Activated CD8-positive, alpha-beta memory T cell treated with anti-CD3 and anti-CD28 coated beads, Interleukin-2, amount 50 U/mL, for 4 hours (primary cell): Measurements from ENCODE around the gene PON3.
"Not testable (repeated sequence)": the region's sequence is repeated elsewhere in the genome, so short reads cannot be mapped to it uniquely, and the experiment has no call there.

ENCODE experiments used
- DNase-seq: peaks from one replicate; pipeline ENCODE4 v3.0.0-alpha.2; 2020

The PON3 gene

DNA sequence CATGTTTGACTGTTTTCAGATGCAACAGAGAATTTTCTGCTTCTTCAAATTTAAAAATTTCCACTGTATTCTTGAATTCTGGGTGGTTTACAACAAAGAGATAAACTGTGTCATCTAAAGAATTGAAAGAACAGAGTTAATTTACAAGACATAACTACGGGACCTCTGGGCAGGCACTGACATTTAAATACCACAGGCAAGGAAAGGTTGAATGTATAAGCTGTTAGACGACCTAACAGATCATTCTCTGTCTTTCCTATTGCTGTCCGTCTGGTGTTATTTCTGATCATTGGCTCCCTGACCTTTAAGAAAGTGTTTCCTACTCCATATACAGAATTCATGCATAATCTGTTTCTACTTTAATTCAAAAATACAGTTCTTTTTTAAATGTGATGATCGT, 15.5 kb upstream of the PON3 start:
- no peak for DNase-seq

DNA sequence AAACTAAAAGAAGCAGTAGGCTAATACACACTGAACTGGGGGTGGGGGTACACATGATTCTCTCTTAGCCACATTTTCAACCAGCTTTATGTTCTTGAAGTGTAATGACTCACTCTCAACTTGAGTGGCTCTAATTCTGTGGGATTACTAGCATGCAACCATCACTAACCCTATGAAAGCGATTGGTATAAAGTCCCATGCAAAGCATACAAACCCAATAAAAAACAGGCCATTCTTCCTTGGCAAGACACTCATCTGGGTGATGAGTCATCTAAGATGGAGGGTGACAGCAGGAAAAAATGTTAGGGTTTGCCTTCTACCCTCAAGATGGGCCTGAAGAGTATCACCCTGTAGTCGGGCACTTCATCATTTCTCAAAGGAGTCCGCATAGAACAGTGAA, 14.9 kb upstream of the PON3 start:
- no peak for DNase-seq

DNA sequence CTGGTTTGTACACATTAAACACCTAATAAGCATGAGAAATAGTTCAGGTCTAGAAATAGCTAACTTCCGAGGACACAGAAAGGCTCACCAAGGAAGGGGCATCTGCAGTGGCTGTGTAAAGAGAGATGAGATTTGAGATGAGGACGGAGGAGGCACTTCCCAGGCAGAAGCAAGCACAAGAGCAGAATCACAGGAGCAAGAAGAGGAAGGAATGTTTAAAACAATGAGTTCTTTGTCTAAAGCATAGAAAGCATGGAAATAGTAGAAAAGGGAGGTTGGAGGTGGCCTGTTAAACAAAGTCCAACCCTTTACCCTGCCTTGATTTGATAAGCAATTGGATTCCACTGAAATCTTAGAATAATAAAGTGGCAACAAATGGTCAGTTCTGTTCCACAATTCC, 11.6 kb upstream of the PON3 start:
- no peak for DNase-seq

DNA sequence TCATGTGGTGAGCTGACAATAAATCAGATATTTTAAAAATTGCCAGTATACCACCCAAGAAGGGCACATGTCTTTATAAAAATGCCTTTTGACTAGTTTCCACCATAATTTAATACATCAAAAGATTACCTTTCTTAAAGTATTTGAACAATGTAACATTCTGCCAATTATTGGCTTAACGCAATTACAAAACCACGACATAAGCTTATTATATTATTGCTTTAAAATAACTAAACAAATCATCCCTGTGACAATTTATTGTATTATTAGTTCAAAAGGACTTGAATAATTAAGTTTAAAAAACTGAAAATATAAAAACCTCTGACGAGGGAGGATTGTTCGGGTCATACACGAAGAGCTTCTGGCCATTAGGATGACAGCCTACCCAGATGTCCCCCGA, 9.6 kb upstream of the PON3 start:
- DNase-seq, result no peak

DNA sequence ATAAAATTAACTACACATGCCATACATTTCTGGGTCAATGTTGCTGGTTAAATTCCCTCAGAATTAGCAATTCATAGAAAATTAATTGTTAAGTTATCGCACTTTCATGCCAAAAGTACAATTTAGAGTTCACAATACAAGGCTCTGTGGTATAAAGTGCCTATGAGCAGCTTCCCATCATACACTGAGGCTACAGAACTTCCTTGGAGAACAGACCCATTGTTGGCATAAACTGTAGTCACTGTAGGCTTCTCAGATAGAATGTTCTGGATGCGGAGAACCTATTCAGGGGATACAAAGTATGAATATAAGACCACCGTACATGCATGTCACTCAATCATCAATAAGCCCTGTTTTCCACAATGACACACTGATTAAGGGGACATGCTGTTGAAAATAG, 9.0 kb upstream of the PON3 start:
- DNase-seq, result no peak

DNA sequence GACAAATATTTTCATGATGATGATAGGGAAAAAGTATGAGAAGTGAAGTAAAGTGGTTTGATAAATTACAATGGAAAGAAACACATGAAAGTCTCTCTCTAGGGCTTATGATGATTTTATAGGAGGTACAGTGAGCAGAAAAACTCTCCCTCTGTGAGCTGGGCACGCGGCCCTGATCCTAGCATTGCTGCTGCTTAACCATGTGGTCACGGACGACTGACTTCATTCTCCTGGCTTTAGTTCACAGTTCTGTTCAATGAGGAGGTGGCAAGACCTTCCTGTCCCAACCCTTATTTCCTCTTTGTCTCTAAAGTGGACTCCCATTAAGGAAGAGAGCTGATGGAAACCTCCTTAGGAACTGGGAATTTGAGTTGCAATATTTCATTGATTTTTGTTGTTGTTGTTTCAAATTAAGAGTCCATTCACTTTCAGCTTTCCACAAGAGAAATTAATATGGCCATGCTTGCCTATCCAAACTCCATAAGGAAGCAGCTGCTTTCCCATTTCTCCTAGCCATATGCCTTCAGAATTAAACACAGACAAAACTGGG, 8.2 kb upstream of the PON3 start:
- DNase-seq, result no peak

DNA sequence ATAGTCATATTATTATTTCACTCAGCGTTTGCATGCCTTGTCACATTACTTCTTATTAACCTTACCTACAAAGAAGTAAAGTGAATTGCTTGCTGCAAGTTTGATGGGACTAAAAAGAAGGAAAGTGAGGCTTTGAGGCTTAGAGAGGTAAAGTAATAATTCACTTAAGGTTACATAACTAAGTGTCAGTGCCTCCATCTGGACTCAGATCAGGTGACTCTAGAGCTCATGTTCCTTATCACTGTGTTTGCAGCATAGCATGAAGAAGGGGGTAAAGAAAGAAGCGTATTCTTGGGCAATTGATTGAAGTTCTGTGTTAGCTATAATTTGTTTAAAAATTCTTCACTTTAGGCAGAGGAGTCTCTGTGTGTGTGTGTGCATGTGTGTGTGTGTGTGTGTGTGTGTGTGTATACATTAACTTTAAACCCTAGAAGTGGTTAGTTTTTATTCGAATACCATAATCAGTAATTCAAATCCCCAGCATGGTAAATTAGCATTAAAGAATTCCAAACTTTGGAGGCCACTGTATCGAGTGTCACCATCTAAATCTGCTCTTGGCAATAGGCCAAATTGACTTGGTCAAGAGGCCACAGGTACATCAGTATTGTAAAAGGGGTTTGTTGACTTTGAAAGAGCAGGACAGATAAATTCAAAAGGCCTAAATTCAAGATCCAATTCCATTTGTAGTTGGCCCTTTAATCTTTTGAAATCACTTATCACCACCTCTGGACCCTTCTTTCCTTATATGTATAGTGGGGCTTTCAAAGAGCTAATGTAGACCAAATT, 2.2 kb upstream of the PON3 start:
- DNase-seq, result no peak

DNA sequence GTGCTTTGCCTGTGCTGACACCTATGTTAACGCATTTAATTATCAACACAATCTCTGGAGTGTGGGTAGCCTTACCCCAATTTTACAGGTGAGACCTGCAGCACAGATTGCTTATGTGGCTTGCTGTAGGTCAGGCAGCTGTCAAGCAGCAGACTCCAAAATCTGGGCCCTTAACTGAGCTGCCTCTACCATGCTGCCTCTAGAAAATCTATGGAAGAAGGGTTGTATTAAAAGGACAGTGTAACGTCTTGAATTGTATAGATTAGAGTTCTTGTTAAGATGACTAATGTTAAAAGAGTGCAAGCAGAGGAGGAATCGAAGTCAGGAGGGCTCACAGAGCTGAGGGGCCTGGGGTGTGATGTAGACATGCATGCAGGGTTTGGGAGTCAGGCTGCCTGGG, 1.2 kb upstream of the PON3 start:
- no peak for DNase-seq

DNA sequence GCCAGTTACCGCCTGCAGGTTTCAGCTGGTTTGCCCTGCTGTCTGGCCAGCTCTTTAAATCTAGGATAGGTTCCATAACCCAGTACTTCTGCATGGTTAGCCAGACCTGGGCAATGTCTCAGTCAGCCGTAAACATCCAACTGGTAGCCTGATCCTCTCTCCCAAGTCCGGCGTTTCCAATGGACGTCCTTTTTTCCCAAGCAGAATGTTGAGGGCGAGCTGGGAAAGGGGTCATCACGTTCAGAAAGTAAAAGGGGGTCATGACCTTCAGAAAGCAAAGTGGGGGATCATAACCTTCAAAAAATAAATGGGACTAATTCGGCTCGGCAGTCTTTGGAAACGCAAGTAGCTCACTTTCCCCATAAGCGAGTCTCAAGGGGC, 430 bp downstream of the PON3 start:
- DNase-seq, result no peak

DNA sequence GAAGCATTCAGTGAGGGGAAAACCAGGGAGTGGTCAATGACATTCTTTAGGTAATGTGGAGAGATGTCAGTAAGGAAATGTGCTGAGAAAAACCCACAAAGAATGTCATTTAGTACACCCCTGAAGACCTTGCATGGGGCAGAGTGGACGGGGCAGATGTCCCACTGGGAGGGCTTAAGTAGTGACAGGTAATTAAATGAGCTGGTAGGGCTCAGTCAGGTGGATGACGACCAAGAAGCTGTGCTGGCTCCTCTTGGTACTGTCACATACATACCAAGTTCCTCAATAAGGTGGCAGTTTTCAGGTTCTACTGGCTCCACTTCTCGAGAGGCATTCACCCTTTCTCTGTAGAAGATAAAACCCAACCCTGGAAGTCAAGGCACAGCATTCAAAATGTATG, 1.8 kb downstream of the PON3 start:
- DNase-seq, result no peak

DNA sequence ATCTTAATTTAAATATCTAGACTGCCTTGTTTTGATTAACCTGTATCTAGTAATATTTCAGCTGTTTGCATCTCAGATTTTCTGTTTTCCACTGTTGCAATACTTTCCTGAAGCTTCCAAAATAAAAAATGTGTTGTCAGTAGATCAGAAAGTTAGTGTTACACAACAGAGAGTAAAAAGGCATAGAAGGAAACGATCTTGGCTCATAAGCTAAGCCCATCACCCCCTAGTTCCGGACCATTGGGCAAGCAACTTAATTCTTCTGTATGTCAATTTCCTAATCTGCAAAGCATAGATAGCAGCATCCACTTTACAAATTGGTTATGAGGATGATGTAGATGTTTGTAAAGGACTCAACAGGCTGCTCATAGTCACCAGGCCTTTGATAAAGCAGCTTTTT, 4.4 kb downstream of the PON3 start:
- no peak for DNase-seq

DNA sequence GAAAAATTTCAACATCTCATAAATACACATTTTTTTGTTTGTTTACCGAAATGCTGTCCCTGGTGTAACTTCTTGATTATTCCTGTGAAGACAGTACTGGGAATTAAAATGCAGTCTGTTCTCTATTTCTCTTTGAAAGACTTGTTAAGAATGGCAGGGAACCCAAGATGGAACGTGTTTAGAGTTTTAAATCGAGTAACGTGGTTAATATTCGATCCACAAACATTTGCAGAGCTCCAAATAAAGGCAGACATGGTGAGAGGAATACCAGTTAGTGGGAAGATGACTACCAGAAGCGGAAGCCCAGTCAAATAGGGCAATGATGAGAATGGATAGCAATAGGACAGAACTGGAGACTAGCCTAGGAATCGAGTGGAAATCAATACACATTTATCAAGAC, 6.7 kb downstream of the PON3 start:
- no peak for DNase-seq

DNA sequence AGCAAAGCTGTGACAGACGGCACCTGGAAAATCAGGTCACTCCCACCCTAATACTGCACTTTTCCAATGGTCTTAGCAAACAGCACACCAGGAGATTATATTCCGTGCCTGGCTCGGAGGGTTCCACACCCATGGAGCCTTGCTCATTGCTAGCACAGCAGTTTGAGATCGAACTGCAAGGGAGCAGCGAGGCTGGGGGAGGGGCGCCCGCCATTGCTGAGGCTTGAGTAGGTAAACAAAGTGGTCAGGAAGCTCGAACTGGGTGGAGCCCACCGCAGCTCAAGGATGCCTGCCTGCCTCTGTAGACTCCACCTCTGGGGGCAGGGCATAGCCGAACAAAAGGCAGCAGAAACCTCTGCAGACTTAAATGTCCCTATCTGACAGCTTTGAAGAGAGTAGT, 16.7 kb downstream of the PON3 start:
- not testable (repeated sequence) for DNase-seq

DNA sequence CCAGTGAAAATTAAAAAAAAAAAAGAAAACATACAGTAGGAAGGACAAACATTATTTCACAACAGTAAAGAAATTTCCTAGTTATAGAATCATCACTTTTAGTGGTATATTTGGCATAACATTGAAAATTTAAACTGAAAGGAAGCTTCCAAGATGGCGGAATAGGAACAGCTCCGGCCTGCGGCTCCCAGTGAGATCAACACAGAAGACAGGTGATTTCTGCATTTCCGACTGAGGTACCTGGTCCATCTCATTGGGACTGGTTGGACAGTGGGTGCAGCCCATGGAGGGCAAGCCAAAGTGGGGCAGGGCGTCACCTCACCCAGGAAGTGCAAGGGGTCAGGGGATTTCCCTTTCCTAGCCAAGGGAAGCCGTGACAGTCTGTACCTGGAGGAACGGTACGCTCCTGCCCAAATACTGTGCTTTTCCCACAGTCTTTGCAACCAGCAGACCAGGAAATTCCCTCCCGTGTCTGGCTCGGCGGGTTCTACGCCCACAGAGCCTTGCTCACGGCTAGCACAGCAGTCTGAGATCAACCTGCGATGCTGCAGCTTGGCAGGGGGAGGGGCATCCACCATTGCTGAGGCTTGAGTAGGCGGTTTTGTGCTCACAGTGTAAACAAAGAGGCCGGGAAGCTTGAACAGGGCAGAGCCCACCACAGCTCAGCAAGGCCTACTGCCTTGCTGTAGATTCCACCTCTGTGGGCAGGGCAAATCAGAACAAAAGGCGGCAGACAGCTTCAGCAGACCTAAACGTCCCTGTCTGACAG, 19.4 kb downstream of the PON3 start:
- DNase-seq, result no peak

DNA sequence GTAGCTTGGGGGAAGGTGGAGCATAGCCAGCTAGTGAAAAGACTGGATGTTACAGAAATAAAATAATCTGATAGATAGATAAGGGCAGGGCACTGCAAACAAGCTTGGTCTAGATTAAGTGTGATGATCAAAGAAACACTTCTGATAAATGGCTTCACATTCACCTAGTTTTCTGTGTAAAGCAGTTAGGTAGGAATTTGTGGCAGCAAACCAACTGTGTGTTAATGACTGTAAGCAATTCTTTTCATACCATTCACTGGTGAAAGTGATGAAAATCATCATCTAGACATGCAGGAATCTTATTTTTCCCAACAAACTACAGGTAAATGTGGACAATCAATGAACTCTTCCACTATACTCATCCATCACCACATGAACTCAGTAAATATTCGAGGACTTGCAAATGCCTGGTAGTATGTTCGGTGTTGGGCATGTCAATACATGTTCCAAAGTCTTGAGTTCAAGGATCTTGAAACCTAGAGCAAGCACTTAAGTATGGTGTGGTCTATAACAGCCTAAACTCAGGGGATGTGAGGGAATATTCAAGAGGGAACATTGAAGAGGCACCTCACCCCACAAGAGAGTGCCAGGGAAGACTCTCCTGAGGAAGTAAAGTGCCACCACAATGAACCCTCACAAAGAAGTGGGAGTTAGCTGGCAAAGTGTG, 20.5 kb downstream of the PON3 start:
- DNase-seq, result no peak

DNA sequence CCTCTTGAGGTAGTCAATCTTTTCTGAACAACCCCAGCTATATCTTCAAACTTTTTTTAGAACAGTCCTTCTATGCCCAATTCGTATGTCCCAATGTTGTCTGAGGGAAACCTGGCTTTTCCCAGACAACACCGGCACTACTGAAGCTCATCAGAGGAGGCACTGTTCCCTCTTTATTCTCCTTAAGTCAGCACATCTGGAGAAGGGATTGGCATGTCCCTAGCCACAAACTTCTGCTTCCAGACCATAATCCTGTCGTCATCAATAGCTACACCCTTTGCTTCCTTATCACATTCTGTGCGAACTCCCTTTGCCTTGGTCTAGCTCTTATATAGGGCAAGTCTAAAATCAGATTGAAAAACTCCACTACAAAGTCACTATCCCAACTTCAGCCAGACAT, 22.9 kb downstream of the PON3 start:
- no peak for DNase-seq

DNA sequence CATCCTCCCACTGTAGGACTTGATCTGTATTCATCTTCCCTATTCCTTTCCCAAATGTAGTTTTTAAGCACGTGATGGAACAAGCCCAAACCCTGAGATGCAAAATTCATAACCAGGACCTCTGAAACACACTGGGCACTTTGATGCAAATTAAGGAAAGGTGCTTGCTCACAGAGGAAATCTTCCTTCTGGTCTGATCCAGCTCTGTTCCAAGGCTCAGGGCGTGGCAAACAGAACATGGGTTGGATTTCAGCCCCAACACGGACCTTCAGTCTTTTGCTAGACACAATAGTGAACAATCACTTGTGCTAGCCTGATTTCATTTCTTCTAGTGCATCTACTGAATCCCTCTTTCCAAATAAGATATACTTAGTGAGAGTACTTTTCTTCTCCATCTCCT, 27.9 kb downstream of the PON3 start:
- no peak for DNase-seq

DNA sequence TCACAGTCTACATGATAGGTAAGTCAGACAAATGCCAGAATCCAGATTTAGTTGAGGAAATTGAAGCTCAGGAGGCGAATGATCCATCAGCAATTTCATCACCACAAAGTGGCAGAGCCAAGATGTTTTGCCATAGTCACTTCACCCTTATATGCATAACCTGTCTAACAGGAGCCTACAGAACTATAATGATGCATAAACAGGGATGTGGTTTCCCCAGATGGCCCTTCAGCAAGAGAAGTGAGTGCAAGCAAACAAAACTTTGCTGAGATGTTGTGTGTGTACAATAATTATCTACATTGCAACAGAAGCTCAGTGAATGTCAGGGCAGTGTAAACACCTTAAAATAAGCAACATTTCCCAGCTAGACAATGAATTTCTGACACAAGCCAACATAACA, 28.6 kb downstream of the PON3 start:
- DNase-seq, result no peak

DNA sequence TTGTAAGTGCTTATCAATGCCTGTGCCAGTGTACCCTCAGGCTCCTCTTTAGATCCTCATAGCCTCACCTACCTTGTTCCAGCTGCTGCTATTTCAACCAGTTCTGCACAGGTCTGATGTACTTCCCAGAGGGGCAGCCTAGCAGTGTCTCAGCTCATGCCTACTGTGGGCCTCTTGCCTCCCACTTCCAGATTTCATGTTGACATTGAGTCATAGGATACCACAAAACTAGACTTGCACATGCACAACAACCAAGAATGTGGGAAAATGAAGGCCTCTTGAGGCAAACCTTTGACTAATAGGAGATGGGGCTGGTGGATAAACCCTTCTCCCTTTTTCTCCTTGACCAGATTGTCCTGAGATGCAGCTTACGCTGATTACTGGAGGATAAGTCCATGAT, 31.0 kb downstream of the PON3 start:
- DNase-seq, result no peak

DNA sequence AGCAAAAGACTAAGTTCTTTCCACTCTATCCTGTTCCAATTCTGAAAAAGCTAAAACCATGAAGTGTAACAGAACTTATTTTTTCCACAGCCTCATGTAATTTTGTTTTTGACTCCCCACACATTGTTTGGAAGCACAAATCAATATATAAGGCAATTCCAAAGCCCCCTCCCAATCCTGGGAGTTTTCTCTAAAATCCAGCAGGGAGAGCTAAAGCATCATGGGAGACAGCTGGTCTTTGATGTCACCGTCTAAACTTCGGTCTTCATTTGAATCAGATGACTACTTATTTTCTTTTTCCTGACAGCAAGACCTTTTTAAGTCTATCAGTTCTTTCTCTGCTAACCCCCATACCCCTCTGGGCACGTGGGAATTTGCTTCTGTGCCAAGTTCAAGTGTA, 38.6 kb downstream of the PON3 start:
- DNase-seq, result no peak

DNA sequence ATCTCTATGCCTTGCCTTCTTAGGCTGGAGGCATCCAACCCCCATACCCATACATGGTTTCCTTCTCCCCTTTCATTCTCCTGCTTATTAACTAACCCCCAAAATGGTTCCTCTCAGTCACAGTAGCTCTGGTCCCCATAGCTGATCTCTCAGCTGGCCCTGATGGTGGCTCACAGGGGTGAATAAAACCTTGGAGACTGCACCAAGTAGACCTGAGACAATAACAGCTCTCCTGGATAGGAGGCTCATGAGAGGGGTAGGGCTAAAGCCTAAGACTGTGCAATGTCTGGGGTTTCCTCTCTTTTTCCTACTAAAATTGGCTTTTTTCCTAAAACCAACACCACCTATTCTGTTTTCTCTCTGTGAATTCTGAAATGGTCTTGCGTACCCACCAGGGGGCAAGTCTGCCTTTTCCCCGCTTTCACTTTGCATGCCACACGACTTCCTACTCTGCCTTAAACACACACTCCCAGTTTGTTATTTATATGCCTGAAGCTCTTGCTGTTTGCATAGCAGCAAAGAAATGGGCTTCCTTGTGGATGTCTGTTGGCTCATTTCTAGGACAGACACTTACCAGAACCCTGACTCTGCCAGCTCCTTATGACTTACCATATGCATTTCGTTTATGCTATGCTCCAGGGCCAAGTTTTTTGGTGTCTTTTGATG, 53.4 kb downstream of the PON3 start:
- no peak for DNase-seq

DNA sequence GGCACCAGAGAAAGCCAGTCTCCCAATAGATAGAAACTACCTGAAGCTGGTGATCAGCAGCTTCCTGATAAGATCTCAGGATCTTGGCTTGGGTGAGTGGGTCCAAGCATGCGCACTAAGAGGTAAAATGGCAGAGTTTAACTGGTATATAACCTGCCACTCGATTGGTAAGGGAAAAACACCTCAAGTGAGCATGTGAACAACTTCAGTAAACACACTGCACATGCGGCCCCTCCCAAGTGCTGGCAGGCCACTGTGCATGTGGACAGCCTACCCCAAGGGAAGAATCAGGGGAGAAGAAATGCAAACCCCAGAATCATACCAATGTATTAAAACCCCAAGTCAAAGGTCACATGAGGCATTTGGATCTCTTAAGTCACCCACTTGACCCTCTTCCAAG, 54.1 kb downstream of the PON3 start:
- DNase-seq, result no peak

DNA sequence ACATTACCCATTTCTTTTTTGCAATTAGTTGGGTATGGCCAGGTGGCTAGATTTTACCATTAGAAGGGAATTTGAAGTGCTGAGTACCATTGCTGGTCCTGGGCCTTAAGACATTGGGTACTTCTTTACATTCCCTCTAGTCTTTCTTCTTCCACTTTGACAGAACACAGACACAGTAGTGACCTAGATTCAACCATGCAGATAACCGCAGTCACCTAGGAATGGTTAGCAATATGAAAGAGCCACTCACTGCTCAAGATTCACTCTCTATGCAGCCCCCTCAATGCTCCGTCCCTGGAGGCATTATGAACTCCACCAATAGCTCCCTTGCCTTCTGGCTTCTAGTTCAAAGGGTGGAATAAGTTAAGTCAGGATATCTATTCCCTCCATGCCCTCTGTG, 55.7 kb downstream of the PON3 start:
- no peak for DNase-seq
